Cortex of kidney (tissue), 1 donor: ENCODE results near the gene ARFRP1.

Experiments
- DNase-seq: peaks from one replicate; lab custom pipeline; 2025; lab: John Stamatoyannopoulos, UW

ARFRP1 gene

DNA sequence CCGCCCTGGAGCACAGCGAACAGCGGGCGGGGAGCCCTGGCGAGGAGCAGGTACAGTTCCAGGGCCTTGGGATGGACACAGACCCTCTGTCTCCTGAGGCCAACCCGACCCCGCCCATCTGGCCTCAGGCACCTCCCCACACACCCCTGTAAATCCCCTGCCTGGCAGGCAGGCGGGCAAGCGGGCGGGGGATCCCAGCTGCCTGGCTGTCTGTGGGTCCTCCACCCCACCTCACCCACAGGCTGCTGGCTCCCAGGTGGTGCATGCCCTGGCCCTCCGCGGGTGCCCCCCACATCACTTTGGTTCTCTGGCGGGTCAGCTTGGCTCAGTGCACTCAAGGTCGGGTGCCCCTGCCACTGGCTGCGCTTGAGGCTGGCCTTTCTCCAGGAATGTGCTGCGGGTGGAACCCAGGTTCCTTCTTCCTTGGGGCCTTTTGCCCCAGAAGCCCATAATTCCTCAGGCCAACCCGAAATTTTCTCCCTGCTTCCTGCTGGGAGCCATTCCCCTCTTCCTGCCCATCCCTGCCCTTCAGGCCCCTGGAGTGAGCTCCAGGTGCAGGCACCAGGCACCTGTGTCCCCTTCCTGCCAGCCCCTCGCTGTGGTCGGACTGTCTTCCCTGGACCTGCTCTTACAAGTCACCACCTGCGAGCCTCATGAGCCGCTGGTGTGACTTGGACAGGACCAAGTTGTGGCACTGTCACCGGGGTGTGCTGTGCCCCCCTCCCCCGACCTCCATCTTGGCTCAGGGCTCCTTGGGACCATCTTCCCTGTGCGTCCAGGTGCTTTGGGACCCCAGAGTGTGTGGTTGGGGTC is 16.7 kb downstream of the ARFRP1 start:
- DNase-seq = no peak

DNA sequence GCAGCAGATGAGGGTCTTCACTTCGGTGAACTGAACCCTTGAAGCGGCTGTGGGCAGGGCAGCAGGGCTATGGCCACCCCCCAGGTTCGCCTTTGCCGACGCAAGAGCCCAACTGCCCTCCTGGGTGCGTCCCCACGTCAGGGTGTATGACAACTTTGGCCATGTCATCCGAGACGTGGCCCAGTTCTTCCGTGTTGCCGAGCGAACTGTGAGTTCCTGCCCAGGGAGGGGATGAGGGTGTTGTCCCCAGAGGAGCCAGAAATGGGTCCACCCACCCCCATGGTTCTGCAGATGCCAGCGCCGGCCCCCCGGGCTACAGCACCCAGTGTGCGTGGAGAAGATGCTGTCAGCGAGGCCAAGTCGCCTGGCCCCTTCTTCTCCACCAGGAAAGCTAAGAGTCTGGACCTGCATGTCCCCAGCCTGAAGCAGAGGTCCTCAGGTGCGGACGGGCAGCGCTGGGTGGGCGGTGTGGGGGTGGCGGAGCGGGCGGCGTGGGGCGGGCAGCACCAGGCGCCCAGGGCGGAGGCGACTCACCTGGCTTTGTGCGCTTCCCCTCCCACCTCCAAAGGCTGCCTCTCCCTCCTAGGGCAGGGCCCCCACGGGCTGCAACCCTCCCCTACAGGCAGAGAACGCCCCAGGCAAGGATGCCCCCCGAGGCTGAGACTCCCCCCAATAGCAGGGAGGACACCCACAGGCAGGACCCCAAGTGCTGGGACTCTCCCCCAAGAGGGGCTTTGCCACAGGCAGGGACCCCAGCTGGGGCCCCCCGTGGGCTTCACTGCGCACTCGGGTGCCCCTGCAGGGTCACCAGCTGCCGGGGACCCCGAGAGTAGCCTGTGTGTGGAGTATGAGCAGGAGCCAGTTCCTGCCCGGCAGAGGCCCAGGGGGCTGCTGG is 17.5 kb downstream of the ARFRP1 start:
- DNase-seq = no peak

DNA sequence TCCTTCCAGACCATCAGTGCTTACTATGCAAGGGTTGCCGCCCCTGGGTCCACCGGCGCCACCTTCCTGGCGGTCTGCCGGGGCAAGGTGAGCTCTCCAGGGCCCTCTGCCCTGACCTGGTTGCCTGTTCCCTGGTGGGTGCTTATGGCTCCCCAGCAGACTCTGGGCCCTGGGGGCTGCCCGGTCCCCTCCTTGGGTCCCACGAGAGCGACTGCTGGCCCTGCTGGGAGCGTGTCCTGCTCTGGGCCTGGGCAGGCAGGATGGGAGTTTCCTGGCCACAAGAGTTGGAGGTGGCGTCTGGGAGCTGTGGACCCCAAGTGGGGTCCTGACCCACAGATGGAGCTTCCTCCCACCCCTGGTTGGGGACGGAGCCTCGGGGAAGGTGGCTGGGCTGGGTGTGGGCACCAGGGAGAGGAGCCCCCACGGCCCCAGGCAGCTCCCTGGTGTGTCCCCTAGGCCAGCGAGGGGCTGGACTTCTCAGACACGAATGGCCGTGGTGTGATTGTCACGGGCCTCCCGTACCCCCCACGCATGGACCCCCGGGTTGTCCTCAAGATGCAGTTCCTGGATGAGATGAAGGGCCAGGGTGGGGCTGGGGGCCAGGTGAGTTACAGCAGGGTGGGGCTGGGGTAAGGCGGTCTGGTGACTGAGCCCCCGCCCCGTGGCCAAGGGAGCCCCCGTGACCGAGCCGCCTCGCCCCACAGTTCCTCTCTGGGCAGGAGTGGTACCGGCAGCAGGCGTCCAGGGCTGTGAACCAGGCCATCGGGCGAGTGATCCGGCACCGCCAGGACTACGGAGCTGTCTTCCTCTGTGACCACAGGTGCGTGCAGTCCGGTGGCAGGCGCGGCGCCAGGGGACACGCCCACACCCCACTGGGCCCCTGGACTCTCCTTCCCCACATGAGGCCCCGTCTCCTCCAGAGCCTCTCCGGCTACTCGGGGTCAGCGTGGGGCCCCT is 18.5 kb downstream of the ARFRP1 start:
- DNase-seq = no peak

DNA sequence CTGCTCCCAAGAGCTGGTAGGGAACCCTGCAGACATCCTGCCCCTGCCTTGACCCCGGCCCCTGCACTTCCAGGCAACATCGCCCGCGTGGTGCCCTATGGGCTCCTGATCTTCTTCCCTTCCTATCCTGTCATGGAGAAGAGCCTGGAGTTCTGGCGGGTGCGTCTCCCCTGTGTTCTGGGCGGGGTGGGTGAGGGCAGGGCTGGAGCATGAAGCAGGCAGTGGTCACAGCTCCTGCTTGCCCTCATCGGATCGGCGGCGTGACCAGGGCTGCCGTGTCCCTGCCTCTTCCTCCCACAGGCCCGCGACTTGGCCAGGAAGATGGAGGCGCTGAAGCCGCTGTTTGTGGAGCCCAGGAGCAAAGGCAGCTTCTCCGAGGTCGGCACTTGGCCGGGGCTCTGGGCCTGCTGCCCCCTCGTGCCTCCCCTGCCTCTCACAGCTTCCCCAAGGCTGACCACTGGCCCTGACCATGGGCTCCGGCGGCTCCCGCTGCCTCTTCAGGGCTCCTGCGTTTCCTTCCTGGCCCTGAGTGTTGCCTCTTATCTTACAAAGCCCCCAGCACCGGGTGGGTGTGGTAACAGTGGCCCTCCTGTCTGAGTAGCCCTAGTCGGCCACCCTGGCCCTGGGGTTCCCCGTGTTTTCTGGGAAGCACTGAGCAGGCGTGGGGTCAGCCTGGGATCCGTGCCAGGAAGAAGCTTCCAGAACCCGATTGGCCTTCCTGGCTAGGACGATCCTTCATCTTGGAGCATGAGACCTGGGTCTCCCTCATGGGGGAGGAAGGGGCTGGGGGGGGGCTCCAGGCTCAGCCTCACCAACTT is 19.3 kb downstream of the ARFRP1 start:
- DNase-seq = no peak

DNA sequence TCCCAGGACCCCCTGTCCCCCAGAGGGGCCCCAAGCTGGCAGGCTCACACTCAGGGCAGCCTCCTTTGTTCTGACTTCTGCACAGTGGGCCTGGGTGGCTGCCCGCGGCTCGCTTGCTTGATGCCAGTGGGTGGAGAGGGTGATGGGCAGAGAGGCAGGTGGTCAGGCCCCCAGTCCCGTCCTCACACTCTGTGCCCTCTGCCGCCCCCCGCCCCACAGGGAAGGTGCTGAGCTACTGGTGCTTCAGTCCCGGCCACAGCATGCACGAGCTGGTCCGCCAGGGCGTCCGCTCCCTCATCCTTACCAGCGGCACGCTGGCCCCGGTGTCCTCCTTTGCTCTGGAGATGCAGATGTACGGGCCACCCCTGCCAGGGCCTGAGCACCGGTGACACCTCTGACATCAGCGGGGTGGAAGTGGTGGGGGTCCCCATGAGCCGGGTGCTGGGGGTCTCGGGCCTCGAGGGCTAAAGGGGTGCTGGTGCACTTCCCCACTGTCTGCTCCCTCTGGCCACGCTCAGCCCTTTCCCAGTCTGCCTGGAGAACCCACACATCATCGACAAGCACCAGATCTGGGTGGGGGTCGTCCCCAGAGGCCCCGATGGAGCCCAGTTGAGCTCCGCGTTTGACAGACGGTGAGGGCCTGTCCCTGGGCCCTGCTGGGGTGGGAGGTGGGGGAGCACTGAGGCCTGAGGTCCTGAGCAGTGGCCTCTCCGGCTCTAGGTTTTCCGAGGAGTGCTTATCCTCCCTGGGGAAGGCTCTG is 20.2 kb downstream of the ARFRP1 start:
- no peak for DNase-seq

DNA sequence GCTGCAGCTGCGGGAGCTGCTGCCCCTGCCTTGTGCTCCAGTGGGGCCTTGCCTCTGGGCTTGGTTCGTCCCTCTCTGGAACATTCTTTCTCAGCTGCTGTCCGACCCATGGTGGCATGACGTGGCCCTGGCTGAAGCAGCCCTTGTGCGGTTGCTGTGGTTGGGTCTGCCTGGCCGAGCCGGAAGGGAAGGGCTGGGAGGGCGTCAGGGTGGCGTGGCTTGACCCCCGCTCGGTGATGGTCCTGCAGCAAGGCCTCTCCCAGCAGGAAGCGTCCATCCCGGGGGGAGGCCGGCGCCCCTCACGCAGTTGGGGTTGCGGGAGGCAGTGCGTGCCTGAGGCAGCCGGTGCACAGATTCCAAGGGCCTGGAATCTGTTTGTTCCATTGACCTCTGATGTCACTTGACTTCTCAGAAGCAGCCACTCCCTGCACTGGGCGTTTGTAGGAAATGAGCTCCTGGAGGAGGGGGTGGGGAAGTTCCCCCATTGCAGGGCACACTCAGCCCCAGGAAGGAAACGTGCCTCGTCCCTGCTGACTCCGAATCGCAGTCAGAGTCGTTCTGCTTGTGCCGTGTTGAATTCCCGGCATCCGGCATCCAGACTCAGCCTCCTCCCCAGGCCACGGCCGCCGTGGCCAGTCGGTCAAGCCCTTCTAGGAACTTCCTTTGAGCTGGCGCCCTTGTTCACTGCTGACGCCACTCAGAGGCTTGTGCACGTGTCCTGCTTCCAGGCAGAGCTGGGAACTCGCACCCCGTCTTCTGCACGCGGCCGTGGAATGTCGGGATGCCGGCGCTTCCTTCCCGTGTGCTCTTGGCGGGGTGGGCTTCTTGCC is 21.1 kb downstream of the ARFRP1 start:
- no peak for DNase-seq

DNA sequence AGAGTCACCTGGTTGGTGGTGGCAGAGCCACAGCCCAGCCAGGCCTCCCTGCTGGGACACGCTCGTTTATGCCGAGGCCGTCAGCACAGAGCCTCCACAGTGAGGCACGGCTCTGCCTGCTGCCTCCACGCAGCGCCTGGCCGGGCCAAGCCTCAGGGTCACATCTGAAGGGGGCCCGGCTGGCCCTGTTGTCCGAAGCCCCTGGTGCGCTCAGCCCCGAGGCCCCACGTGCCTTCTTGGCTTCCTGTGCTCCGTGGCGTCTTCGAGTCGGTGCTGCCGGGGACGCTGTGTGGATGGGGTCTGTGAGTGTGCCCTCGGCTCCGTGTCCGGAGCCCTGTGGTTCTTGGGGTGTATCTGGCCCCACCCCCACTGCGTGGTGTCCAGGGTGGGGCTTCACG is 21.7 kb downstream of the ARFRP1 start:
- no peak for DNase-seq

DNA sequence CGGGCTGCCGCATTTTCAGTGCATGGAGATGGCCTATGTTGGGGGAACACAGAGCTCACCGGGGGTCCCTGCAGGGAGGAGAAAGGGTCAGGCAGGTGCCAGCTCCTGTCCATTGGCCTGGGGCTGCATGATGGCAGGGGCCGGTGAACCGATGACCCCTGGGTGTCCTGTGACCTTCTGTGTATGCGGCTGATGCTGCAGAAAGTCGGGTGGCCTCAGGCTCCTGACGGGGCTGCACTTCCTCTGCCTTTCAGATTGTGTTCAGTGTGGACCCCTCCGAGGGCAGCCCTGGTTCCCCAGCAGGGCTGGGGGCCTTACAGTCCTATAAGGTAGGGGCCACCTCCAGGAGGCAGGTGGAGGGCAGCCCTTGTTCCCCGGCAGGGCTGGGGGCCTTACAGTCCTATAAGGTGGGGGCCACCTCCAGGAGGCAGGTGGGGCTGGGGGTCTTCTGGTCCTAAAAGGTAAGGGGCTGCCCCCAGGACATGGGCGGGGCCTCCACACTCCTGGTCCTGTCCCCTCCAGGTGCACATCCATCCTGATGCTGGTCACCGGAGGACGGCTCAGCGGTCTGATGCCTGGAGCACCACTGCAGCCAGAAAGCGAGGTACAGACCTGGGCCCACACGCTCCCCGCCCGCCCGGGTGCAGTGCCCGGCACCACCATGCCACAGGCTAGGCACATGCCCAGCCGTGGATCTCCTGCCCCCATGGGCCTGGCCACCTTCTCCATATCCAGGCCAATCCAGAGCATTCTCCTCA is 22.3 kb downstream of the ARFRP1 start:
- no peak for DNase-seq

DNA sequence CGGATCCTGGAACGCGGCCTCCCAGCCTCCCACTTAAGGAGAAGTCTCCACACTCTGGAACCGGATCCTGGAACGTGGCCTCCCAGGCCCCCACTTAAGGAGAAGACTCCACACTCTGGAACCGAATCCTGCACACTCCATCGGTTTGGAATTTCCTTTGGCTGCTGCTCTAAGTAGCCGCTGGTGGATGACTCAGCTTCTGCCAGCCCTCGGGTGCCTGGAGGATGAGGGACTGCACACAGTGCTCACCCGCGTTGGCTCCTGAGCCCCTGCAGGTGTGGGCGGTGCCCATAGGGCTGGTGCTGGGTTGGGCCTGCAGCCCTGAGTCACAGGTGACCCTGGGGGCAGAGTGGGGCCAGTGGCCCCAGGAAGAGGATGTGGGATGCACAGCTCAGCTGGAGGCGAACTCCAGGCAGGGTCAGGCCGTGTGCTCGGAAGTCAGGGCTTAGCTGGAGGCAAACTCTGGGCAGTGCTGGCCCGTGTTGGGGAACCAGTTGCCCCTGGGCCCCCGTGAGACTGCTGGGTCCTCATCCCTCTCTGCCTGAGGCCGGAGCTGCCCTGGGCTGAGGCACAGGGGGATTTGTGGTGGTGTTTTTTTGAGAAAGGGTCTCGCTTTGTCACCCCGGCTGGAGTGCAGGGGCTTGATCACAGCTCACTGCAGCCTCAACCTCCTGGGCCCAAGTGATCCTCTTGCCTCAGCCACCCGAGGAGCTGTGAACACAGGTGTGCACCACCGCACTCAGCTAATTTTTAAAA is 25.2 kb downstream of the ARFRP1 start:
- no peak for DNase-seq

DNA sequence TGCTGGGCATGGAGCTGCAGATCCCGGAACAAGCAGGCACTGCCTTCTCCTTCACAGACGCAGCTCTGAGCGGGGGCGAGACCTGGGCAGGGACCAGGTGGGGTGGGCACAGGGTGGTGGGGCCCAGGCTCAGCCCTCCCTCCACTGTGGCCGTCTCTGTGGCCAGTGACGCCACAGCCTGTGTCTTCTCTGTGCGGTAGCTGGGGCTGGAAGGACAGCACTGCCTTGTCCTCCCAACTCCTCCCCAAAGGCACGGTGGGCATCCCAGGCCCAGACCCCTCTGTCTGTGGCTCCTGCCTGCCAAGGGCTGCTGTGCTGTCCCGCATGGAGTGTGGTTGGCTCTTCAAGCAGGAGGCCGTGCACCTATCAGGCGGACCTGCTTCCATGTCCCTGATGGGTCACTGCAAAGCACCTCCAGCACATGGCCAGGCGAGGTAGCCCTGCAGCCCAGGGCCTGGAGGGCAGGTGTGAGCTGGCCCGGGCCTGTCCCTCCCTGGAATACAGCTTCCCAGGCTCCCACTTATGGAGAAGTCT is 26.1 kb downstream of the ARFRP1 start:
- no peak for DNase-seq

DNA sequence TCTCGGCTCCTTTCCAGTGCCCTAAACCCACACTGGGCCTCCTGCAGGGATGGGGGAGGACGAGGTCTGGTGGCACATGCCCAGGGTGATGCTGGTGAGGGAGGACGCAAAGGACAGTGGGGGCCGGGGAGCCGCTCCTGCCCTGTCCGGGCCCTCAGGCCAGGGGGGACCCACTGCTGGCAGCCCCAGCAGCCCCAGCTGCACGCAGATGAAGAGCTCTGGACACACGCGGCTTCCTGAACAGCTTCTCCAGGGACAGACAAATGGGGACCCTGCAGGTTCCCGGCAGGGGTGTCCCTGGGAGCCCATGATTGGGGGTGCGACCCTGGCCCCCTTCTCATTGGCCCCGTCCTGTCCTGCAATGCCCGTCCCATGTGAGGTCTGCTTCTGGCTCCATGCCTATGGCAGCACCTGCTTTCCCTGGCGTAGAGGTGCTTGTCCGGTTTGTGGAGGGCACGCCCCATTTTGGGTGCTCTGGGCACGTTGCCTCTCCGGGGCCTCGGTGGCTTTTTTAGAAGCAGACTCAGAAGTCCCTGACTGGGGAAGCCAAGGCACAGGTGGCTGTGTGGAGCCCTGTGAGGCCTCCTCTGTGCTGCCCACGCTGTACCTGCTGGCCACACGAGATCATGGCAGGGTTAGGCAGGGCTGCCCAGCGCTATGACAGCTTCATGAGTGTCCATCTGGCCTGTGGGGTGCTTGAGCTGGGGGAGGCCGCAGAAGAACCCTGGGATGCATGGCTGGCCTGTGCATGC is 26.7 kb downstream of the ARFRP1 start:
- DNase-seq = no peak

DNA sequence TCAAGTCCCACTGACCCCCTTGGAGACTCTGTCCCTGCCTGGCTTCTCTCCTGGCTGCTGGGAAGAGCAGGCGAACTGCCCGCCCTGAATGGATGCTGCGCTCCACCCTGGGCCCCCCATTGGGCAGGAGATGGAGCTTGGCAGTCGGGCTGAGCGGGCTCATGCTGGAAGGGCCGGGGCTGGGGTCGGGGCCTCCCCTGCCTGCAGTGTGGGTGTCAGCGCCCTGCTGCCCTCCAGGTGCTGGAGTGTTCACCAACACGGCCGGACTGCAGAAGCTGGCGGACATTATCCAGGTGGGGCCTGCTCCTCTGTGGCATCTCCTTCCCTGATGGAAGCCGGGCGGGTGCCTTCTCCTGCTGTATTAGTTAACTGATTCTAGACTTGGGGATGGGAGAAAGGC is 27.3 kb downstream of the ARFRP1 start:
- no peak for DNase-seq

DNA sequence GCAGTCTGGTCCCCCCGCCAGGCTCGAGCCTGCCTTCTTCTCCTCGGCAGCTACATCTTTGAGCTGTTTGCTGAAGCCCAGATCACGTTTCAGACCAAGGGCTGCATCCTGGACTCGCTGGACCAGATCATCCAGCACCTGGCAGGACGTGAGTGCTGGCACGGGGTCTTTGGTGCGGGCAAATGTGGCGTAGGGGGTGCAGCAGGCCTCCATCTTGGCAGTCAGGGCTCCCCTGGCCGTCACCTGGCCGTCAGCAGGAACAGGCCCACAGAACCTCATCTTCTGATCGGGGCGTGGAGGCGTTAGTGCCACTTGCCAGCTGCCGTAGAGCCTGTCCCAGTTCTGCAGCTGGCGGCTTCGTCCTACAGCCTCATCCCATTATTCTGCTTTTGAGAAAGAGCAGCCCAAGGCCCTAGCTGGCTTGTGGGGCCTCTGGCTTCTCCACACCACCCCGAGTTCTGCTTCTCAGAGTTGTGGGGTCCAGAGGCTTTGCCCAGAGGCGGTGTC is 27.9 kb downstream of the ARFRP1 start:
- DNase-seq = no peak

DNA sequence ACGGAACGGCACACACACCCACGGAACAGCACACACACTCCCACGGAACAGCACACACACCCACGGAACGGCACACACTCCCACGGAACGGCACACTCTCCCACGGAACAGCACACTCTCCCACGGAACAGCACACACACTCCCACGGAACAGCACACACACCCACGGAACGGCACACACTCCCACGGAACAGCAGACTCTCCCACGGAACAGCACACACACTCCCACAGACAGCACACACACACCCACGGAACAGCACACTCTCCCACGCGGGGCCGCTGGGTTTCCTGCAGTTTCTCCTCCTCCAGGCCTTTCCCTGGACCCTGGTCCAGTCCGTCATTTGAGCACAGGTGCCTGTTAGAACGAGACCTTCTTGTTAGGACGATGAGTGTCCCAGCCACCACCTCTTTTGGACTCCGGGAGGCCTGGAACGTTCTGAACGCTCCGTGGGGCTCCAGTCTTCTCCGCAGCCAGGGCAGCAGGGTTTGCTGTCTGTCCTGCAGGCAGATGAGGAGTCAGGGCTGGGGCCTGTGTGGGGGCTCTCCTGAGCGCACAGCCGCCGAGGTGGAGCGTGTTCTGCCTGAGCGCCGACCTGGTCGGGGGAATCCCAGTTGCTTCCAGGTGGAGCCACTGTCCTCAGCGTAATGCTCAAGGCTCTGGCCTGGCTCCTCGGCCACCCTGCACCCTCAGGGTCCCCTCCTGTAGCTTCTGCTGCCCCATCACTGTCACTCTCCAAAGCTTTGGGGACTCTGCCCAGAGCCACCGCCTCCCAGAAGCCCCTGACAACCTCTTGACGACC is 28.9 kb downstream of the ARFRP1 start:
- DNase-seq = no peak

DNA sequence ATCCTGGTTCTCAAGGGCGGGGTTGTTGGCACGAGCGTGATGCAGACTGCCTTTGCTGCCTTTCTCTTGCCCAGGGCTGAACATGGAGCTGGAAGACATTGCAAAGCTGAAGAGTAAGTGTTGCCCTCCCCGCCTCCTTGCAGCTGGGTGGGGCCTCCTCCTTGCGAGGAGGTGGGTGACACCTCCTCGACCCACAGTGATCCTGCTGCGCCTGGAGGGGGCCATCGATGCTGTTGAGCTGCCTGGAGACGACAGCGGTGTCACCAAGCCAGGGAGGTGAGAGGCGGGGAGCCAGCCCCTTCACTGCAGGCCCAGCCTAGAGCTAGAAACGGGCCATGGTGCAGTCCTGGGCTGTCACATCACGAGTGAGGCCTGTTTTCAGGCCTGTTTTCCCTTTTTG is 29.7 kb downstream of the ARFRP1 start:
- DNase-seq = no peak
